HepG2 (cell line): ENCODE results near the gene ATRX. TPM values are rescaled to one million over a fixed set of nuclear protein-coding genes. Genes with fewer than 3 reads are reported as not detected.
"Not testable (repeated sequence)": the region's sequence is repeated elsewhere in the genome, so short reads cannot be mapped to it uniquely, and the experiment has no call there.

Source experiments
- ATAC-seq: fragments of 200-7000 bp; cut with Tn5 transposase; 3 replicates; pipeline ENCODE4 v1.9.1; 2020; ENCODE audit warnings: mild to moderate bottlenecking, moderate library complexity
- BruUV-seq: library from RNA; stranded (reverse); fragments of 400-500 nt; replicated peaks from 2 replicates; lab custom pipeline; 2021; lab: Mats Ljungman, UMichigan
- CTCF ChIA-PET: fragments of 300-600 bp; formaldehyde crosslinking; extraction: SDS; loops from one replicate; lab custom pipeline; 2021; ENCODE audit warnings: low total read pairs, inconsistent platforms, low intra/inter-chr PET ratio; lab: Yijun Ruan, JAX
- POLR2A ChIA-PET: fragments of 350-600 bp; sonication (Branson Sonifier 250); formaldehyde crosslinking; loops from one replicate; lab custom pipeline; 2020; ENCODE audit warnings: antibody characterized with exemption, inconsistent platforms; lab: Yijun Ruan, JAX
- DNase-seq: peaks from one replicate; pipeline ENCODE4 v3.0.0-alpha.2; 2015; ENCODE audit warnings: low spot score
- FAIRE-seq: peaks from 3 replicates; lab custom pipeline; 2011; peaks lifted over from hg19 to GRCh38; lab: Jason Lieb, UNC
- H2AFZ ChIP-seq: one replicate; pipeline ENCODE4 v1.6.1; 2011; ENCODE audit warnings: low read length, inconsistent platforms
- H3K27ac ChIP-seq: fragments of 300-600 bp; 3 replicates; pipeline ENCODE4 v1.8.0; 2011; ENCODE audit warnings: mixed run types, mild to moderate bottlenecking, mixed read lengths, low read length, inconsistent platforms; ENCODE audit not compliant: insufficient read depth; ENCODE audit errors: extremely low read length
- H3K27me3 ChIP-seq, 2 experiments: fragments of 200-600 bp in 1 of 2; 2 replicates in 1 of 2; 3 replicates in 1 of 2; pipeline versions ENCODE4 v1.6.0 to v1.8.0; 2011; ENCODE audit warnings: low read length in 2 of 2, mild to moderate bottlenecking in 2 of 2, moderate library complexity in 2 of 2, inconsistent platforms in 1 of 2; ENCODE audit not compliant: insufficient read depth in 2 of 2, control insufficient read depth in 1 of 2
- H3K36me3 ChIP-seq, 2 experiments: fragments of 200-600 bp in 1 of 2; replicated peaks in 1 of 2; 2 replicates in 1 of 2; 3 replicates in 1 of 2; pipeline versions ENCODE4 v1.5.1 to v1.8.0; 2011; ENCODE audit warnings: low read length in 2 of 2, inconsistent platforms in 1 of 2; ENCODE audit not compliant: insufficient read depth in 2 of 2, control insufficient read depth in 1 of 2
- H3K4me1 ChIP-seq: 2 replicates; pipeline ENCODE4 v1.5.1; 2012; ENCODE audit warnings: low read length, inconsistent platforms; ENCODE audit not compliant: insufficient read depth
- H3K4me2 ChIP-seq: 2 replicates; pipeline ENCODE4 v1.6.0; 2011; ENCODE audit warnings: low read depth, low read length, inconsistent platforms
- H3K4me3 ChIP-seq, 3 experiments: fragments of 200-600 bp in 1 of 3; sonication (generic), shearing (Covaris generic) in 1 of 3; replicated peaks in 1 of 3; 2 replicates each; pipeline ENCODE4 v1.5.1; 2011 to 2016; ENCODE audit warnings: low read length in 3 of 3, inconsistent platforms in 2 of 3, low read depth in 2 of 3, mild to moderate bottlenecking in 2 of 3, control low read depth in 1 of 3, mixed read lengths in 1 of 3; ENCODE audit not compliant: insufficient read depth in 1 of 3
- H3K79me2 ChIP-seq: one replicate; pipeline ENCODE4 v1.6.1; 2011; ENCODE audit warnings: low read length, inconsistent platforms; ENCODE audit not compliant: insufficient read depth
- H3K9ac ChIP-seq: 2 replicates; pipeline ENCODE4 v1.6.0; 2011; ENCODE audit warnings: mild to moderate bottlenecking, low read depth, low read length, inconsistent platforms; ENCODE audit not compliant: insufficient read depth
- H3K9me3 ChIP-seq: 2 replicates; pipeline ENCODE4 v1.5.1; 2012; ENCODE audit warnings: mild to moderate bottlenecking, low read length
- H4K20me1 ChIP-seq: 2 replicates; pipeline ENCODE4 v1.6.0; 2011; ENCODE audit warnings: inconsistent platforms, mild to moderate bottlenecking, low read length, moderate library complexity; ENCODE audit not compliant: insufficient read depth
- BHLHE40 ChIP-seq: IDR thresholded peaks from 2 replicates; pipeline ENCODE4 v1.6.1; 2011; ENCODE audit warnings: low read length, improper control_type of control experiment
- CEBPG ChIP-seq: IDR thresholded peaks from 2 replicates; pipeline ENCODE4 v1.6.1; 2016
- MTERF4 ChIP-seq: sonication (generic); formaldehyde crosslinking; IDR thresholded peaks from 2 replicates; pipeline ENCODE4 v1.8.0; 2023; ENCODE audit warnings: mild to moderate bottlenecking, missing genetic modification reagents
- SAFB2 ChIP-seq: sonication (generic); formaldehyde crosslinking; IDR thresholded peaks from 2 replicates; pipeline ENCODE4 v1.5.1; 2020; ENCODE audit warnings: missing genetic modification reagents, low read depth, mild to moderate bottlenecking, borderline replicate concordance
- TRIM24 ChIP-seq: sonication (generic); formaldehyde crosslinking; IDR thresholded peaks from 2 replicates; pipeline ENCODE4 v1.8.0; 2022; ENCODE audit warnings: mild to moderate bottlenecking, missing genetic modification reagents
- ZBTB42 ChIP-seq: sonication (generic); formaldehyde crosslinking; IDR thresholded peaks from 2 replicates; pipeline ENCODE4 v1.5.0; 2020; ENCODE audit warnings: mild to moderate bottlenecking, missing genetic modification reagents
- ZNF772 ChIP-seq: sonication (generic); formaldehyde crosslinking; IDR thresholded peaks from 2 replicates; pipeline ENCODE4 v1.5.0; 2020; ENCODE audit warnings: mild to moderate bottlenecking, missing genetic modification reagents
- WGBS: methylation state at CpG from one replicate; pipeline ENCODE4 v1.1.6; 2017; ENCODE audit warnings: low lambda C conversion rate; 5-methylcytosine and 5-hydroxymethylcytosine counted together
- in situ Hi-C: cut with HindIII; loops from 2 replicates; pipeline ENCODE4 v1.10.0; 2017; ENCODE audit warnings: low pct_unique_long_range_greater_than_20kb; ENCODE audit not compliant: extremely low pct_ligation_motif_present
- intact Hi-C: fragments of 100-400 bp; cut with micrococcal nuclease; formaldehyde crosslinking; loops from one replicate; pipeline ENCODE4 v1.10.0; 2022; ENCODE audit not compliant: unreplicated experiment
- polyA plus RNA-seq, 8 experiments: library from polyadenylated mRNA; depleted of rRNA in 3 of 8; stranded (reverse) in 7 of 8; unstranded in 1 of 8; fragments of >200 nt; fragmentation: Illumina TruSeq in 4 of 8; extraction: Trizol in 4 of 8; gene quantifications; 2 replicates each; pipeline versions ENCODE4 v1.2.1 to v1.2.3, GENCODE V29; 2011 to 2016; ENCODE audit warnings: low read depth in 4 of 8, missing spikeins in 1 of 8, mixed read lengths in 1 of 8; ENCODE audit not compliant: insufficient read depth in 1 of 8
- total RNA-seq, 5 experiments: library from RNA; depleted of rRNA; stranded (reverse); fragments of >200 nt; fragmentation: Illumina TruSeq; extraction: Trizol; gene quantifications; 2 replicates each; pipeline ENCODE4 v1.2.3, GENCODE V29; 2016; ENCODE audit warnings: low read depth in 1 of 5
- TF ChIP-seq, protein P1 (sequence below): IDR thresholded peaks from 2 replicates; pipeline ENCODE4 v1.6.1; 2016
- TF ChIP-seq, protein P2 (sequence below): sonication (generic); formaldehyde crosslinking; IDR thresholded peaks from 2 replicates; pipeline ENCODE4 v1.5.1; 2020; ENCODE audit warnings: missing genetic modification reagents, mild to moderate bottlenecking, borderline replicate concordance
- TF ChIP-seq, protein P3 (sequence below): IDR thresholded peaks from 2 replicates; pipeline ENCODE4 v1.6.1; 2018; ENCODE audit warnings: missing genetic modification reagents

The ATRX gene
- total and polyA plus RNA-seq, 2 of the 13 experiments (the other 11 are each of a cell fraction or from before 2014, with no cell fraction given): 26.1 to 44.5 TPM

DNA sequence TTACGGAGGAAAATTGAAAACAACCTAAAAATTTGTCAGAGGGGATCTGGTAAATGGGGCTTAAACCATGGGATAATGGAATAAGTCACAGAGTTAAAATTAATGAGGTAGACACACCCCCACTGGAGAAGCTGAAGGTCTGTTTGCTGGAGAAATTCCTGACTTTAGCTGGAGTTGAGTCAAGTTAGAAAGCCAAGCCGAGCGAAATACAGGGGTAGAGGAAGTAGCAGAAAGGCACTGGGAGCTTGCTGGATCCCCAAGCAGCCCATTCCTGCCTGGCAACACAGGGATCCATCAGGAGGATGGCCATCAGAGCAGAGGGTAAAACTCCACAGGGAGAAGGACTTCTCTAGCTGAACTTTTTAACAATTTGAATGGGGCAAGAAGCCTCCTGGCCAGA is 163.8 kb downstream of the ATRX start (continued):
- TF ChIP-seq CEBPG (CRISPR knock-in tag): no peak
- no peak for TF ChIP-seq MTERF4 (CRISPR knock-in tag)
- no peak for TF ChIP-seq BHLHE40
- TF ChIP-seq, protein P1, sequence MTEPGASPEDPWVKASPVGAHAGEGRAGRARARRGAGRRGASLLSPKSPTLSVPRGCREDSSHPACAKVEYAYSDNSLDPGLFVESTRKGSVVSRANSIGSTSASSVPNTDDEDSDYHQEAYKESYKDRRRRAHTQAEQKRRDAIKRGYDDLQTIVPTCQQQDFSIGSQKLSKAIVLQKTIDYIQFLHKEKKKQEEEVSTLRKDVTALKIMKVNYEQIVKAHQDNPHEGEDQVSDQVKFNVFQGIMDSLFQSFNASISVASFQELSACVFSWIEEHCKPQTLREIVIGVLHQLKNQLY (CRISPR knock-in tag): no peak
- TF ChIP-seq SAFB2 (CRISPR knock-in tag): no peak
- TF ChIP-seq TRIM24 (CRISPR knock-in tag): no peak
- TF ChIP-seq, protein P2, sequence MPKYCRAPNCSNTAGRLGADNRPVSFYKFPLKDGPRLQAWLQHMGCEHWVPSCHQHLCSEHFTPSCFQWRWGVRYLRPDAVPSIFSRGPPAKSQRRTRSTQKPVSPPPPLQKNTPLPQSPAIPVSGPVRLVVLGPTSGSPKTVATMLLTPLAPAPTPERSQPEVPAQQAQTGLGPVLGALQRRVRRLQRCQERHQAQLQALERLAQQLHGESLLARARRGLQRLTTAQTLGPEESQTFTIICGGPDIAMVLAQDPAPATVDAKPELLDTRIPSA (CRISPR knock-in tag): no peak
- TF ChIP-seq, protein P3, sequence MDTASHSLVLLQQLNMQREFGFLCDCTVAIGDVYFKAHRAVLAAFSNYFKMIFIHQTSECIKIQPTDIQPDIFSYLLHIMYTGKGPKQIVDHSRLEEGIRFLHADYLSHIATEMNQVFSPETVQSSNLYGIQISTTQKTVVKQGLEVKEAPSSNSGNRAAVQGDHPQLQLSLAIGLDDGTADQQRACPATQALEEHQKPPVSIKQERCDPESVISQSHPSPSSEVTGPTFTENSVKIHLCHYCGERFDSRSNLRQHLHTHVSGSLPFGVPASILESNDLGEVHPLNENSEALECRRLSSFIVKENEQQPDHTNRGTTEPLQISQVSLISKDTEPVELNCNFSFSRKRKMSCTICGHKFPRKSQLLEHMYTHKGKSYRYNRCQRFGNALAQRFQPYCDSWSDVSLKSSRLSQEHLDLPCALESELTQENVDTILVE (CRISPR knock-in tag): no peak
- TF ChIP-seq ZNF772: no peak
- TF ChIP-seq ZBTB42: no peak

DNA sequence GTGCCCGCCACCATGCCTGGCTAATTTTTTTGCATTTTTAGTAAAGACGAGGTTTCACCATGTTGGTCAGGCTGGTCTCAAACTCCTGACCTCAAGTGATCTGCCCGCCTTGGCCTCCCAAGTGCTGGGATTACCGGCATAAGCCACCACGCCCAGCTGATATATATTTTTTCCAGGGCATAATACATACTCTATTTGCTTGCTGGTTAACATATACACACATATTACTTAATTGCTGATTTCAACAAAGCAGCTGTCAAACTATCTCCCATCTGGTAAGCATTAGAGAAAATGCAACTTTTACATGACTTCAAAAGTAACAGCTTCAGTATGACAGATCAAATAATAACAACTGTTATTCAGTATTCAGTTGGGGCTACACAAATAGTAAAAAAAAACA is 164.6 kb downstream of the ATRX start:
- BruUV-seq, intact Hi-C loops, H3K27ac ChIP-seq, H3K9me3 ChIP-seq, CTCF ChIA-PET, in situ Hi-C loops, H3K4me1 ChIP-seq, FAIRE-seq, H4K20me1 ChIP-seq, H3K36me3 ChIP-seq, H2AFZ ChIP-seq, POLR2A ChIA-PET, H3K9ac ChIP-seq, H3K4me2 ChIP-seq, H3K4me3 ChIP-seq, H3K79me2 ChIP-seq, ATAC-seq, DNase-seq, H3K27me3 ChIP-seq: not testable (repeated sequence)
- 100% methylated on average over 4 of the region's 5 CpGs for WGBS
